NCI-H146 (cell line): ENCODE measurements around the gene SELENOO.

Experiments used
- DNase-seq: peaks from one replicate; lab custom pipeline; 2025; lab: John Stamatoyannopoulos, UW

The SELENOO gene

DNA sequence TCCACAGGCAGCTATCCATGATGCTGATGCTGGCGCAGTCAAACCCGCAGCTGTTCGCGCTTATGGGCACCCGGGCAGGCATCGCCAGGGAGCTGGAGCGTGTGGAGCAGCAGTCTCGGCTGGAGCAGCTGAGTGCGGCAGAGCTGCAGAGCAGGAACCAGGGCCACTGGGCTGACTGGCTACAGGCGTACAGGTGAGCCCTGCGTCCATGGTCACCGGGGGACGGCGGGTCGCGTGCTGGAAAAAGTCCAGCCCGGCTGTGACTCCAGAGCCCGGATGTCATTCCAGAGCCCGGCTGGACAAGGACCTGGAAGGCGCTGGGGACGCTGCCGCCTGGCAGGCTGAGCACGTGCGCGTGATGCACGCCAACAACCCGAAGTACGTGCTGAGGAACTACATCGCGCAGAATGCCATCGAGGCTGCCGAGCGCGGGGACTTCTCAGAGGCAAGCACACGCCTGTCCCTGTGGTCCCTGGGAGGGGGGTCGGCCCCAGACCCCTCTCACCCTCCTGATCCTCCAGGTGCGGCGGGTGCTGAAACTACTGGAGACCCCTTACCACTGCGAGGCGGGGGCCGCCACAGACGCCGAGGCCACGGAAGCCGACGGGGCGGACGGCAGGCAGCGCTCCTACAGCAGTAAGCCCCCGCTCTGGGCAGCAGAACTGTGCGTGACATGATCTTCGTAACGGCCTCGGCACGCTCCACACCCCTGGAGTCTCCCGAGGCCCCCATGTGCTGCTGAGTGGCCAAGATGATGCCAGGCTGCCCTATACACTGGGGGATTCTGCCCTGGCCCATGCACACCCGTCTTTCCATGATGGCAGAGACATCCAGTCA lies 16.1 kb downstream of the SELENOO start:
- DNase-seq, result no peak

DNA sequence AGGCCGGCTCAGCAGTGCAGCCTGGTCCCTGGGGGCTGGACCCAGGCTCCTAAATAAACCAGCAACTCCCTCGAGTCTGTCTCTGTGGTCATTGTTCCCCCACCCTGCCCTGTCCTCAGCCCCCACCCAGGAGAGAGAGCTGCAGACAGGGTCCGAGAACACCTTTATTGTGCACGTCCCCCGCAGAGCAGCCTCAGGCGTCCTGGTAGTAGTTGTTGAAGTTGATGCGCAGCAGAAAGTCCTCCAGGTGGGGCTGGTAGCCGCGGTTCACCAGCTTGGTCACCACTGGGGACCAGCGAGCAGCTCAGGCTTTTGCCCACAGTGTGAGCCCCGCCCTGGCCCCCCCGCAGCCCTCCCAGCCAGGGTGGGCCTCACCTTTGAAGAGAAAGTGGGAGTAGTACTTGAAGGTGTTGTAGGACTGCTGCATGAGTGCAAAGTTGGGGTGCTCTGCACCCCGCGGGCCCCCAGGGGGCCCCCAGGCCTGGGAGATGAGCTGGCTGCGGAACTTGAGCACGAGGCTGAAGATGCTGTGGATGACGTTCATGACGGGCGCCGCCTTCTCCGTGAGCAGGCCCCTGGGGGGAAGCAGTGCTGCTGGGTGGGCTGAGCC lies 16.8 kb downstream of the SELENOO start:
- no peak for DNase-seq

DNA sequence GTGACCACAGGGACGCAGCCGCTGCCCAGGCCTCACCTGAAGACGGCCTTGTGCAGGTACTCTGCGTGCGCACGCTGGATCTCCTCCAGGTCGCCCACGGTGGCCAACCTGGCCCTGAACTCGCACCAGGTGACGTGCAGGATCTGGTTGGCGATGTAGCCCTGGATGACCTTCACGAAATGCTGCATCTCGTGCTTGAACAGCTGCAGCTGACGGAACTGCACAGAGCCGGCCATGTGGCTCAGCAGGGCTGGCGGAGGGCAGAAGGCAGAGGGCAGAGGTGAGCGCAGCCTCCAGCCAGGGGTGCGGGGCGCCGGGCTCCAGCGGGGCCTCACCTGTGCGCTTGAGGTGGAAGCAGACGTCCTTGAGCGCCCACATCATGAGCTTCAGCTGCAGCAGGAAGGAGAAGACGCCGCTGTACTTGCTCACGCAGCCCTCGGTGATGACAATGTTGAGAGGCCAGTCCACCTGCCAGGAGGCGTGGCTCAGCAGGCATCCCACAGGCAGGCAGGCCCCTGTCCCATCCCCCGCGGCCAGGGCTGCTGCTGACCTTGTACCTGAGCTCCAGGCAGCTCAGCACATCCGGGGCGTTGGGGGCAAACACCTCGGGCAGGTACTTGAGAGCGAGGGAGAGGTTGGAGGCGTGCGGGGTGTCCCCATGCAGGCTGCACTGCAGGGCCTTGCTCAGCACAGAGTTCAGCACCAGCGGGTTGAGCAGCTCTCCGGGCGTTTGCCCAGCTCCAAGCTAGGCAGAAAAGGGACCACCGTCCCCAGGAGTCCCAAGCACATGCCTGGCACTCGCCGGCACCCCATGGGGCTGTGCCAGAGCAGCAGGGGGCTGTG lies 17.6 kb downstream of the SELENOO start:
- no peak for DNase-seq

DNA sequence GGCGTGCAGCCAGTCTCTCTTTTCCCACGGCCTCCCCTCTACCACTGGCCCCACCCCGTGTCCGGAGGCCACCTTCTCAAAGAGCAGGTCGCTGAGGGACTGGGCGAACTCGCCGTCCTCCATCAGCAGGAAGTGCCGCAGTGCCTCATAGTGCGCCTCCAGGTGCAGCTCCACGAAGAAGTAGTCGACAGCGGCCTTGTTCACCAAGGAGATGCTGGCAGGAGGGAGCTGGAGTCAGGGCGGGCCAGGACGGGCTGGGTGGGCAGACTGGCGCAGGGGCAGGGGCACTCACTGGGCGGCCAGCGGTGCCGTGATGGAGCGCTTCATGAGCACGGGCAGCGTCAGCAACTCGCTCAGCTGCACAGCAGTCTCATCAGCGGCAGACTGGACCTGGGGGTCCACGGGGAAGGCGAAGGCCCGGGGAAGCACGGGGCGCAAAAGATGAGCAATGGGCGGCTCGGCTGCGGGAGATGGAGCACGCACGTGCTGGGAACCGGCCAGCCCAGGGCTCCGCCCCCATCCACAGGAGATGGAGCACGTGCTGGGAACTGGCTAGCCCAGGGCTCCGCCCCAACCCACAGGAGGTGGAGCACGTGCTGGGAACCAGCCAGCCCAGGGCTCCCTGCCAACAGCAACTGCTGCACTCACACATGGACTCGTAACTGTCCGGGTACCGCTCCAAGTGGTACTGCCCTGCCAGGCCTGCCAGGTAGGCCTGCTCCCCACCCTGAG lies 18.4 kb downstream of the SELENOO start:
- DNase-seq, result no peak

DNA sequence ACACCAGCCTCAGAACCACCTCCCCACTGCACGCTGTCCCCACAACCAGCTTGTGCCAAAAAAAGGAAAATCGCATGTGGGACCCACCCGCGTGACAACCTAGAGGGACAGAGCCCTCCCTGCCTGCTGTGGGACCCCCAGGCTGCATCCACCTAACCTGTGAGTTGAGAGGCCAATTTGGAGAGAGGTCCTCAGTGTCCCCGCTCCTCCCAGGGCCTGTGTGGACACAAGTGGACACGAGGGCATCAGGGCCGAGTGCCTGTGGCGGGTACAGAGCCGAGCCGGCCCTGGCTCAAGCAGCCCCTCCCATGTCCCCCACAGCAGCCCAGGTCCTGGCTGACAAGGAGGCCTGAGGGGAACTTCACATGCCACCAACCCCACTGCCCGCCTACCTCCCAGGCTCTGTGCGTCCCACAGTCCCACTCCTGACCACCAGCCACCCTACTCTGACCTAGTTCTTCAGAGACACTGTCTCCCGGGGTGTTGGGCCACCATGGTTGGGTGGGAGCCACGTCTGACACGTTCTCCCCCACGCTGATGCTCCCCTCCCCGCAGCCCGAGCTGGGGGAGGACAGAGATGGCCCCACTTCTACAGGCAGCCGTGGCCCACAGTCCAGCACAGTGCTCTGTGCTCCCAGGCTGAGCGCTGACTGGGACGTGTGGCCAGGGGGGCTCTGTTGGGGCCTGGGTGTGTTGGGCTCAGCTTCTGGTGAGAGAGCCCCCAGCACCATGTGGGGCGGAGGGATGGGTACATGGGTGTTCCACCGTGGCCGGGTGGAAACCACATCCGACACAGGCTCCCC lies 19.2 kb downstream of the SELENOO start:
- no peak for DNase-seq

DNA sequence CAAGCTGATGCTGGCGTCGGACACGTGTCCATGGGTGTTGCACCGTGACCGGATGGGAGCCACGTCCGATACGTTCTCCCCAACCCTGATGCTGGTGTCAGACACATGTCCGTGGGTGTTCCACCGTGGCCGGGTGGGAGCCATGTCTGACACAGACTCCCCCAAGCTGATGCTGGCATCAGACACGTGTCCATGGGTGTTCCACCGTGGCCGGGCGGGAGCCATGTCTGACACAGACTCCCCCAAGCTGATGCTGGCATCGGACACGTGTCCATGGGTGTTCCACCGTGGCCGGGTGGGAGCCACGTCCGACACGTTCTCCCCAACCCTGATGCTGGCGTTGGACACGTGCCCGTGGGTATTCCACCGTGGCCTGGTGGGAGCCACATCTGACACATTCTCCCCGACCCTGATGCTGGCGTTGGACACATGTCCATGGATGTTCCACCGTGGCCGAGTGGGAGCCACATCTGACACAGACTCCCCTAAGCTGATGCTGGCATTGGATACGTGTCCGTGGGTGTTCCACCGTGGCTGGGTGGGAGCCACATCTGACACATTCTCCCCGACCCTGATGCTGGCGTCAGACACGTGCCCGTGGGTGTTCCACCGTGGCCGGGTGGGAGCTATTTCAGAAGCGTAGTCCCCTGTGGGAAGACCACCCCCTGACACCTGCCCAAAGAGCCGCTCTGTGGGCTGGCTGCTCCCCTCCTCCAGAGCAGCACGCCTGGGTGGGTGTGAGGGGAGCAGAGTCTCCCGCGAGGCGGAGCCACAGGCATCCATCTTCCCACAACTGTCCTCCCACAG lies 20.0 kb downstream of the SELENOO start:
- no peak for DNase-seq

DNA sequence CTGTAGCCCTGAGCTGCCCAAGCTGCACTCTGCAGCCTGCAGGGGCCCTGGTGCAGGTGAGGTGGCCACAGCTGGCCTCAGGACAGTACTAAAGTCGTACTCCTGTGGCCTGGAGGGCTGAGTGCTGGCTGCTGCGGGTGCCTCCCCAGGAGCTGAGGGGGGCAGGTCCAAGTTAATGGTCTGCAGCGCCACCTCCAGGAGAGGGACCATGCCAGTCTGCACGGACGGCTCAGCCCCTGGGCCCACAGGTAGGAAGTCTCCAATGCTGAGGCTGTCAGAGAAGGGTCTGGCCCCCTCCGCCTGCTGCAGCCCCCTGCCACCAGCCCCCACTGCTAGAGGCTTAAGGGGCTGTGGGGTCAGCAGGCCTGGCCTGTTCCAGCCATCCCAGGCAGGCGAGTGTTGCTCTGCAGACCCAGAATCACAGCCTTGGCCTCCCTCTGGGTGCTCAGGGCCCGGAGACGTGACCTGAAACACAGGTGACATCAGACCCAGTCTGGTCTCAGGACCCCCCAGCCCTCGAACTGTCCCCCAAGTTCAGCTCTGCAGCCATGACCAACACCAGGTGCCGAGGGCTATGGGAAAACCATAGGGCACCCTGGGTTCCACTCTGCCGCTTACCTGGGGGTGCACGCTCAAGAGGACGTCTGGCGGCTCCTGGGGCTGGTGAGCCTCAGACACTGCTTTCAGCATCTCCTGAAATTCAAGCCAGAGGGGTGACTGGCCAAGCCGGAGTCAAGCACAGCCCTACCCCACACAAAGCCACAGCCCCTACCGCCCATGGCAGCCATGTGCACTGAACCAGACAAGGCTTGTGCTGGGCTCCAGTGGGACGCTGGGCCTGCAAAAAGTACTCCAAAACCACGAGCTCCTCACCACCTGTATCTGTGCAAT lies 20.8 kb downstream of the SELENOO start:
- DNase-seq, result no peak

DNA sequence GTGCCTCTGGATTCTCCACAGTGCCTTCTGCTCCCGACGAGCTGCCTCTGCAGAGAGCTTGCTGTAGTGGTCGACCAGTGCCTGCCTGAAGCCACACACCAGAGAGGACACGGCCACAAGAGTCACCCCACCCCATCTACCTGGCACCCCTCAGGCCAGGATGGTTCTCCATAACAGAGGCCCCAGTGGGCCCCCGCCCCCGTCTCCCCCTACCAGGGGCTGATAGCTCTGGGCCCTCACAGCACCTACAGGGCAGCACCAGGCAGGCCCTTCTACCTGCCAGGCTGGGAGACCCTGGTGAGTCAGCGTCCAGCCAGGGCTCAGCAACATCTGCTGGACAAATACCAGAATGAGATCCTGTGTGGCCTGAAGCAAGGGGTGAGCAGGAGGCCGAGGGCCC lies 21.7 kb downstream of the SELENOO start:
- no peak for DNase-seq

DNA sequence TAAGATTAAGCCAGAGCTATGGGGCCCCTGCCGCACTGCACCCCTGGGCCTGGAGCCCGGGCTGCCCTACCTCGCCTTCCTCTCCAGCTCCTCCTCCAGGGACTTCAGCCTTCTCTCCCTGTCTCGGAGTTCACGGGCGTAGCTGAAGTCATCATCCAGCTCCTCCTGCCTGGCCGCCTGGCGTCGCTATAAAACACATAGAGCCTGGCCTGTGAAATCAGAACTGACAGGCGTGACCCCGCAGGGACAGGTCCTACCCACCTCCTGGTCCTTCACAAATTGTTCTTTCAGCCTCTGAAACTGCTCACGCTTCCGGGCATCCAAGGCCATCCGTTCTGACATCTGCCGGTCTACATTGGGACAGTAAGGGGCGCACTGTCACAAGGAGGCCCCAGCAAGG lies 23.3 kb downstream of the SELENOO start:
- DNase-seq, result no peak

DNA sequence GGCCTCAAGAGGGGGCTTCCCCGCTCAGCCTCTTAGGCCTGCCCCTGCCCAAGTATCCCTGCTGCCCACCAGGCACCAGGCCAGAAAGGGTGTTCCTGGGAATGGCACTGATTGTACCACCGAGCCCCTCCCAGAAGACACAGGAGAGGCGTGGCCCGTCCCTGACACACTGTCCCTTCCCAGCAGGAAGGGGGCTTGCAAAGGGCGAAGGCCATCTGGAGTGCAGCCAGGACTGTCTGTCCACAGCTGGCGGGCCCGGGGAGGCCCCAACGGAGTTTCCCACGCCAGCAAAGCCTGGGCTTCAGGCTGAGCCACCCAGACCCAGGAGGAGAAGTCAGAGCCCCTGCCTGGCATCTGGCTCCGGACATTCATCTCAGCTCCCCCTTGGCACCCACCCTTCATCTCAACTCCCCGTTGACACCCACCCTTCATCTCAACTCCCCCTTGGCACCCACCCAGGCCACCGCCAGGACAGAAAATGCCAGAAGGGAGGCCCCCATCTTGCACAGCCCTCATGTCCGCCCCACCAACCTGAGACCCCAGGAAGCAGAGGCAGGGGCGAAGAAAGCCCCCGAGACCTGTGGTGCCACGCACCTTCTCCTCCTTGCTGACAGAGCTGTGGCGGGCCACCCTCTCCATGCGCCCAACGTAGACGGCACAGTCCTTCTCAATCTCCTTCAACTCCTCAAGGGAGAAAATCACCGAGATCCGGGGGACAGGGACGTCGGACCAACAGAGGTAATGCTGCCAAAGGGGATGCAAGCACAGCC lies 24.6 kb downstream of the SELENOO start:
- DNase-seq, result no peak

DNA sequence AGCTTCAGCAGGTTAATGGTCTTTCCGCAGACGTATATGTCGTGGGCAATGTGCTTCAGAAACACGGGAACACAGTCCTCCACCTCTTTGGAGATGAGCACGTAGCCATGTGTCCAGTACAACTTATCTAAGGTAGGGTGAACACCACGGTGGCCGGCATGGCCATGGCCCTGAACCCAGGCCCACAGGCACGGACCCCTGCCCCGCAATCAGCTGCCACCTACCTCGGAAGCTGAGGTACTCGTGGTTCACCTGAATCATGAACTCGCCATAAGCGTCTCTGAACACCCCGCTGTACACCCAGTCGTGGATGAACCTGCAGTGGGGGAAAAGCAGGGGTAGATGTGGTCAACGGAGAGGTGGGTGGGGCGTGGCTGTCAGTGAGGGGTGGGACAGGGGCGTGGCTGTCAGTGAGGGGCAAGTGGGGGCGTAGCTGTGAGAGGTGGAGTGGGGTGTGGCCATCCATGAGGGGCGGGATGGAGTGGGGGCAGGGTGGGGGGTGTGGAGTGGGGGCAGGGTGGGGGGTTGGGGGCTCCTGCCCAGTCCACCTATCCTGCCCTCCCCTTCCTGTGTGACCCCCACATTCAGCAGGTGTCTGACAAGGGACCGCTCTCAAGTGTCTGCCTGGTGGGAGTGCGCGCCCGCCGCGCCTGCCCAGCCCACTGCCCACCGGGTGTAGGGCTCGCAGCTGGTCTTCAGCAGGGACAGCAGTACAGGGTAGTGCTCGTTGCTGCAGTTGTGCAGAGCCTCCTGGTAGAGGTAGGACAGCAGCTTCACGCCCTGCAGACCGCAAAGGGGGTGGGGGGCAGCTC lies 25.5 kb downstream of the SELENOO start:
- no peak for DNase-seq

DNA sequence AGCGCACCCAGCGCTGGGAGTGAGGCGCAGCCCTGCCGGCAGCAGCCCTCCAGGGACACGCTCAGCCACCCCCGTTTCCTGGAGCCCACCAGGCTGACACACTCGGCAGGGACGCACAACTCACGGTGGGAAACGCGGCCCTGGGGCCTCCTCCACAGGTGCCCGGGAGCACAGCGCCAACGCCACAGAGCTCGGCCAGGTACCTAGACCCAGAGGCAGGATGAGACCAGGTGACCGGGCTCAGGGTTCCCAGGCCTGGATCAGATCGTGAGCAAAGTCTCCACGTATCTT lies 26.0 kb downstream of the SELENOO start:
- no peak for DNase-seq

DNA sequence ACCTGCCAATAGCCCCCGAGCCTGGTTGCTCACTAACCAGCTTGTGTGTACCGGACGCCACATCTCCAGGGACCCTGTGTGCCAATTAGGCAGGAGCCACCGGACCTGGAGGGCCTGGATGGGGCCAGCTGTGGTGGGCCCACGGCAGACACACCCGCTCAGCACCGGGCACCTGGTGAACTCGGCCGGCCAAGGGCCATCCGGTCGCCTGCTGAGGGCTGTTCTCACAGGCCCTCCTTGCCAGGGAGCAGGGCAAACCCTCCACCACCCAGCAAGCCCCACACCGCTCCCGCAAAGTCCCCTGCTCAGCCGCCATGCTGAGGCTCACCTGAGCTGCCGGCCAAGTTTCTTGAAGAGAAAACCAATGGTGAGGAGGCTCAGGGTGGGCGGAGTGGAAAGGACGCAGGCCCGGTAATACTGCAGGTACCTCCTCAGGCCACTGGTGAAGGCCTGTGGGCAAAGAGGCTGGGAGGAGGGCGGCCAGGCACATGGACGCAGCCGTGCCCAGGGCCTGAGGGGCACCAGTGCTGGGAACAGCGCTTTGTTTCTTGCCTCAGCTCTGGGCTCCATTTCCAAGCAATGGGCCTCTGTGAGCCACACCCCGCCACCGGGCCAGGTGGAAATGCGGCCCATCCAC lies 26.9 kb downstream of the SELENOO start:
- DNase-seq, result no peak

DNA sequence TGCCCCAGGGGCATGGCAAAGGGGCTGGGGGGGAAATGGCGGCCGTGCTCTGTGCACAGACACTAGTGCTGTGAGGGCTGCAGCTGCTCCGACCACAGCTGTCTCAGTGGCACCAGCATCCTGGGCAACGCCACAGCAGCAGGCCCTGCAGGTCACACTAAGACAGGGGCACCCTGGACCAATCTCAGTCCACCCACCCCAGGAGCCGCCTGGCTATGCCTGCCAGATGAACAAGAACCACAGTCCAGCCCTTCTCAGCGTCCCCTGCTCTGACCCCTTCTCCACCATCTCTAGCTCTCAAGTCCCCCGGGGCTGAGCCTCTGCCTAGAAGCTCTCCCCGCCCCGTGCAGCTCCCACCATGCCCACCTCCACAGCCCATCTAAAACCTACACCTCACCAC lies 27.6 kb downstream of the SELENOO start:
- DNase-seq, result no peak

DNA sequence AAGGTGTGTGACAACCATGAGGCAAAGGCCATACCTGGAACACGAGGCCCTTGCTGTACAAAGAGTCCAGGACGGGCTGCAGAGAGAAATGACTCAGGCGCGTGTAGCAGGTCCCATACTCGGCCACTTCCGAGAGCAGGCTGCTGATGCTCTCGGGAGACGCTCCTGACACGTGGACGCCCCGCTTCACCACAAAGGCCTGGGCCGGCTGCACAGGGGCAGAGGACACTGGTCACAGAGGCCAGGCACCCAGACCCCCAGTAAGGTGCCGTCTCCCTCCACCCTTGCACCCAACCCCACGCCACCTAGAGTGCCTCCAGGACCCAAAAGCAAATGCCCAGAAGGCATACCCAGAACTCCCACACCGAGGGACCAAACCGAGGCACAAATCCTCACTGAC lies 28.6 kb downstream of the SELENOO start:
- no peak for DNase-seq

DNA sequence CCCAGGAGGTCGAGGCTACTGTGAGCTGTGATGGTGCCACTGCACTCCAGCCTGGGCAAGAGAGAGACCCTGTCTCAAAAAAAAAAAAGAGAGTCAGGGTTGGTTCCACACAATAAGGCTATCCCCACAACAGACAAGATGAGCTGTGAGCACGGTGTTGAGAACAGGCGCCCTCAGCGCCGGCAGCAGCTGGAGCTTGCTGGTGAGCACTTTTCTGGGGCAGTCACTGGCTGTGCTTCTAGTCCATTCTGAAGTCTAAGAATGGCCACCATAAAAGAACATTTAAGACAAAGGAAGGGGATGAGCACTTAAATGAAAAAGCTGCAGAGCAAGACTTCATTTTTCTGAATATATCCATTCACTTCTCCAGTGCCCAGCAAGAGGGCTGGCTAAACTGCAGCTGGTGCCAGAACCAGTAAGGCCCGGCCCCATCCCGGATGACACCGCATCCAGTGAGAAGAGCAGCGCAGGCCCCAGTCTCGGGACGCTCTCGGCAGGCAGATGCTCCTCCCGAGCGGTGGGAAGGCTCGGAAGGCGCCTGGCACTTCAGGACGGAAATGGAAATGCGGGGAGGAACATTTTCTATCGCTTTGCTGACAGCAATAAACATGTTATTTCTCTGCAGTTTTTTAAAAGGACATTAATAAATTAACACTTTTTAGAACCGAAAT lies 31.8 kb downstream of the SELENOO start:
- DNase-seq, result no peak

DNA sequence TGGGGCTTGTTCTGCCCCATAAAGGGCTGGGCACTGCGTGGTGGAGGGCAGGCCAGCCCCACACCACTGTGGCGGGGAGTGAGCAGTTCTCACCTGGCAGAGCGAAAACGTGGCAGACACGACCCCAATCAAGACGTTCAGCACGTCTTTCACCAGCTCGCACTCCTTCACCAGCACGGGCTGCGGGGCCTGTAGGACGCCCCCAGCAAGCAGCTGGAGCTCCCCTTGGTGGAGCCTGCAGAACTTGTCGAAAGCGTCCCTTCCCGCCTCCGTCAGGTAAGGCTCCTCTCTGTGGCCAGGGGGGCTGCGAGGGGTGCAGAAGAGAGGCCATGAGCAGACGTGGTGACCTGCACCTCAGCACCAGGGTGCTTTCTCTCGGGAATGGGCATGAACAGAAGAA lies 32.4 kb downstream of the SELENOO start:
- no peak for DNase-seq
